MCF 10A (cell line): Measurements from ENCODE around the gene FAM237A. TPM values are rescaled to one million over a fixed set of nuclear protein-coding genes. Genes with fewer than 3 reads are reported as not detected.

Experiments used
- BruUV-seq: library from RNA; stranded (reverse); fragments of 400-500 nt; replicated peaks from 2 replicates; lab custom pipeline; 2021; lab: Mats Ljungman, UMichigan
- CTCF ChIA-PET: fragments of 300-600 bp; sonication (Branson Sonifier 250); formaldehyde crosslinking; extraction: SDS; loops from one replicate; lab custom pipeline; 2021; ENCODE audit warnings: antibody characterized with exemption, inconsistent platforms; lab: Yijun Ruan, JAX
- POLR2A ChIA-PET: fragments of 300-600, 350-650 bp; sonication (Branson Sonifier 250); formaldehyde crosslinking; extraction: SDS; loops from one replicate; lab custom pipeline; 2020; ENCODE audit warnings: antibody characterized with exemption, inconsistent platforms; lab: Yijun Ruan, JAX
- DNase-seq: peaks from one replicate; pipeline ENCODE4 v3.0.0-alpha.2; 2018; ENCODE audit not compliant: unreplicated experiment
- H3K27ac Mint-ChIP-seq: one replicate; pipeline ENCODE4 v1.8.0; 2022; ENCODE audit warnings: mild to moderate bottlenecking, low read depth, mixed read lengths; ENCODE audit not compliant: unreplicated experiment
- H3K27me3 Mint-ChIP-seq: one replicate; pipeline ENCODE4 v1.8.0; 2022; ENCODE audit warnings: mixed read lengths; ENCODE audit not compliant: insufficient read depth, unreplicated experiment
- H3K36me3 Mint-ChIP-seq: one replicate; pipeline ENCODE4 v1.8.0; 2022; ENCODE audit warnings: mild to moderate bottlenecking, moderate library complexity, mixed read lengths; ENCODE audit not compliant: insufficient read depth, unreplicated experiment
- H3K4me1 Mint-ChIP-seq: one replicate; pipeline ENCODE4 v1.8.0; 2022; ENCODE audit warnings: mixed read lengths; ENCODE audit not compliant: insufficient read depth, unreplicated experiment
- H3K4me3 Mint-ChIP-seq: one replicate; pipeline ENCODE4 v1.8.0; 2022; ENCODE audit warnings: mild to moderate bottlenecking, moderate library complexity, mixed read lengths; ENCODE audit not compliant: unreplicated experiment
- H3K9me3 Mint-ChIP-seq: one replicate; pipeline ENCODE4 v1.8.0; 2022; ENCODE audit warnings: mixed read lengths; ENCODE audit not compliant: unreplicated experiment
- intact Hi-C: fragments of 100-400 bp; cut with micrococcal nuclease; formaldehyde crosslinking; loops from 2 replicates; pipeline ENCODE4 v1.14.1; 2022
- total RNA-seq: library from RNA; stranded (reverse); gene quantifications from 2 replicates; pipeline ENCODE4 v1.2.3, GENCODE V29; 2022
- TF ChIP-seq, protein P1 (sequence below): fragments of 200-600 bp; IDR thresholded peaks from one replicate; pipeline ENCODE4 v1.8.0; 2022; ENCODE audit warnings: antibody characterized with exemption, mild to moderate bottlenecking; ENCODE audit not compliant: unreplicated experiment

FAM237A gene
- total RNA-seq, 1 experiment from 2014 or later: not detected

- peaks cover 11% of the 10 kb centered on the region for H3K27me3 Mint-ChIP-seq
- no peaks in the 10 kb centered on the region for H3K9me3 Mint-ChIP-seq
- no peak overlapping the region for H3K27ac Mint-ChIP-seq
- no peak overlapping the region for H3K4me3 Mint-ChIP-seq
- CTCF ChIA-PET: no interaction called here
- no peaks in the 10 kb centered on the region for H3K4me1 Mint-ChIP-seq
- no peak for DNase-seq
- POLR2A ChIA-PET: no interaction called here
- no TSS peak for BruUV-seq
- H3K36me3 Mint-ChIP-seq: no peaks in the 10 kb centered on the region
- TF ChIP-seq, protein P1, sequence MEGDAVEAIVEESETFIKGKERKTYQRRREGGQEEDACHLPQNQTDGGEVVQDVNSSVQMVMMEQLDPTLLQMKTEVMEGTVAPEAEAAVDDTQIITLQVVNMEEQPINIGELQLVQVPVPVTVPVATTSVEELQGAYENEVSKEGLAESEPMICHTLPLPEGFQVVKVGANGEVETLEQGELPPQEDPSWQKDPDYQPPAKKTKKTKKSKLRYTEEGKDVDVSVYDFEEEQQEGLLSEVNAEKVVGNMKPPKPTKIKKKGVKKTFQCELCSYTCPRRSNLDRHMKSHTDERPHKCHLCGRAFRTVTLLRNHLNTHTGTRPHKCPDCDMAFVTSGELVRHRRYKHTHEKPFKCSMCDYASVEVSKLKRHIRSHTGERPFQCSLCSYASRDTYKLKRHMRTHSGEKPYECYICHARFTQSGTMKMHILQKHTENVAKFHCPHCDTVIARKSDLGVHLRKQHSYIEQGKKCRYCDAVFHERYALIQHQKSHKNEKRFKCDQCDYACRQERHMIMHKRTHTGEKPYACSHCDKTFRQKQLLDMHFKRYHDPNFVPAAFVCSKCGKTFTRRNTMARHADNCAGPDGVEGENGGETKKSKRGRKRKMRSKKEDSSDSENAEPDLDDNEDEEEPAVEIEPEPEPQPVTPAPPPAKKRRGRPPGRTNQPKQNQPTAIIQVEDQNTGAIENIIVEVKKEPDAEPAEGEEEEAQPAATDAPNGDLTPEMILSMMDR: no peak
- intact Hi-C loops: no loop called here
Observed at GRCh38 chr2:206641226-206641625, 1.1 kb upstream of the FAM237A start.

- peaks cover 7% of the 10 kb centered on the region for H3K9me3 Mint-ChIP-seq
- intact Hi-C loops: no loop called here
- H3K4me1 Mint-ChIP-seq: no peaks in the 10 kb centered on the region
- H3K4me3 Mint-ChIP-seq: no peak overlapping the region
- TF ChIP-seq, protein P1: no peak
- peak; percentile 18 for DNase-seq
- POLR2A ChIA-PET: interaction anchor here (0.5 to 0.7 kb wide), 2 partner anchors 67 to 192 kb away, joined by 3 to 5 read pairs; no protein-coding TSS in a partner anchor
- no peak overlapping the region for H3K27ac Mint-ChIP-seq
- no TSS peak for BruUV-seq
- CTCF ChIA-PET: interaction anchor here (0.7 kb wide), 1 partner anchor 153 kb away, joined by 3 read pairs; no protein-coding TSS in a partner anchor
- H3K36me3 Mint-ChIP-seq: no peaks in the 10 kb centered on the region
- peaks cover 11% of the 10 kb centered on the region for H3K27me3 Mint-ChIP-seq
Observed at GRCh38 chr2:206647985-206648384, 5.7 kb downstream of the FAM237A start.

DNA sequence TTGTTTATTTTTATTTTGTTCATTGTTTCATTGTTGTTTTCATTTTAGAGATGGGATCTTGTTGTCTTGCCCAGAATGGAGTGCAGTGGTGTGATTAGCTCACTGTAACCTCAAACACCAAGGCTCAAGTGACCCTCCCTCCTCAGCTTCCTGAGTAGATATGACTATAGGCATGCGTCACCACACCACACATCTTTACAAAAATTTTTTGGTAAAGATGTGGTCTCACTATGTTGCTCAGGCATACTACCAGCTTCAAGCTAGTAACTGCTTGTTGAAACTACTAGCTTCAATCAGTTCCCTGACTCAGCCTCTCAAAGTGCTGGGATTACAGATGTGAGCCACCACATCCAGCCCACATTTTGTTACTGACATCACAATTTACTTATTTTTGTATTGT is 14.8 kb downstream of the FAM237A start:
- BruUV-seq: no TSS peak
- POLR2A ChIA-PET: no interaction called here

DNA sequence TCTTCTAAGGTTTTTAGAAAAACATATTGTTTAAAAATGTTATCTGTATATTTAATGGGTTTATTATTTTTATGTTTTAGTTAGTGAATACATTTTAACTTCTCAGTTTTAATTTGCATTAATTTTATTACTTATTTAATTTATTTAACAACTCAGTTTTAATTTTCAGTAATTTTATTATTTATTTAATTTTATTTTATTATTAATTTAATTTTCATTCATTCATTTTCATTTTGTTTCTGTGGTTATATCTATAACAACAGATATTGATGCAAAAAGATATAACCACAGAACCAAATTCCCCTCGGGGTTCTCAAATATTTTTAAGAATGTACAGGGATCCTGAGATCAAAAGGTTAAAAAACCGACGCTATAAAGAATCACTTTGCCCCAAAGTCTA is 23.0 kb downstream of the FAM237A start:
- H3K27ac Mint-ChIP-seq: no peak overlapping the region
- TF ChIP-seq, protein P1: no peak
- intact Hi-C loops: no loop called here
- ChIA-PET CTCF (no interaction called here), POLR2A (no interaction called here)
- no peak overlapping the region for H3K4me3 Mint-ChIP-seq
- H3K9me3 Mint-ChIP-seq: no peaks in the 10 kb centered on the region
- DNase-seq: no peak
- no TSS peak for BruUV-seq
- no peaks in the 10 kb centered on the region for H3K36me3 Mint-ChIP-seq
- no peaks in the 10 kb centered on the region for H3K4me1 Mint-ChIP-seq
- H3K27me3 Mint-ChIP-seq: no peaks in the 10 kb centered on the region

More for the DNA sequence above, 14.8 kb downstream of the FAM237A start:
- intact Hi-C loops: no loop called here
- H3K27me3 Mint-ChIP-seq: peaks cover 7% of the 10 kb centered on the region
- no peak overlapping the region for H3K27ac Mint-ChIP-seq
- H3K4me1 Mint-ChIP-seq: no peaks in the 10 kb centered on the region
- DNase-seq: no peak
- H3K9me3 Mint-ChIP-seq: peaks cover 7% of the 10 kb centered on the region
- no peak overlapping the region for H3K4me3 Mint-ChIP-seq
- H3K36me3 Mint-ChIP-seq: no peaks in the 10 kb centered on the region
- CTCF ChIA-PET: interaction anchor here (0.6 to 1.5 kb wide), 2 partner anchors 14 to 261 kb away, joined by 3 read pairs; partner anchors contain the start of gene FAM237A
- TF ChIP-seq, protein P1: no peak
